IPS-11a (cell line): Measurements from ENCODE around the gene ADAM21.
"Not testable (repeated sequence)": the region's sequence is repeated elsewhere in the genome, so short reads cannot be mapped to it uniquely, and the experiment has no call there.

Source experiments
- H3K4me3 ChIP-seq: one replicate; pipeline ENCODE4 v1.5.1; 2013; ENCODE audit warnings: low read depth, low read length, control low read depth

ADAM21 gene

GRCh38 chr14:70451874-70452273 lies at the start of gene ADAM21:
Gene ADAM21 (plus strand): TSS chr14:70452174. CDS start chr14:70457500, 5,326 bp downstream.
- no peak within 1 kb of the TSS for H3K4me3 ChIP-seq

- H3K4me3 ChIP-seq: not testable (repeated sequence)
Observed at GRCh38 chr14:70403335-70403734, 48.6 kb upstream of the ADAM21 start.

DNA sequence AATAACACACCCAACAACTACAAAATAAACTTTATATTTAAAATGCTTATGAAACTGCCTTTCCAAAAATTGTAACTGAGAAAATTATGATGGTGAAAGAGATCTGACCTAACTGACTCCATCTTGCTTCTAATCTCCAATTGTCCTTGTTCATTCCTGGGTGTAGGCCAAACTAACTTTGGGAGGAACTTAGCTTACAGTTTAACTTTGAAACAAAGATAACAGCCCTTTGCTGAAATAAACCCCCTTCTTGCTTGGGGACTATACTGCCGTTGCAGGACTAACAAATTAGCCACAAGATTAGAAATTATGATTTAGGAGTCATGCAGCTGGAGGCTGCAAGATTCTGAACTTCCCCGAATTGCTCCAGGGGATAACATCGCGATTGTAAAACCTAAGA lies 45.8 kb upstream of the ADAM21 start:
- H3K4me3 ChIP-seq: not testable (repeated sequence)

- no peak overlapping the region for H3K4me3 ChIP-seq
Observed at GRCh38 chr14:70407621-70408020, 44.4 kb upstream of the ADAM21 start.

DNA sequence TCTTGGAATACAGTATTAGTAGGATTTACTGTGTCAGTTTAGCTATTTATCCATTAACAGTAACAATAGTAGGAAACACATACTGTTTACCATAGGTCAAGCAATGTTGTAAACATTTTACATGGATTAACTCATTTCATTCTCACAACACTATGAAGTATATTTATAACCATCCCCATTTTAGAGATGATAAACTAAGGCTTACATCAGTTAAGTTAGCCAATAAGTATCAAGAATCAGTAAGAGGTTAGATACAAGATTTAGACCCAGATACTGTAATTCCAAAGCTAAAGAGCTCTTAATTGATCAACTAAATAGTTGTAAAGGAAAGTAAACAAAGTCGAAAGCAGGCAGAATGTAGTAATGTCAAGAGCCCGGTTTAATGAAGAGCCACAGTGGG lies 36.2 kb upstream of the ADAM21 start:
- peak overlapping the region; percentile 97 for H3K4me3 ChIP-seq

DNA sequence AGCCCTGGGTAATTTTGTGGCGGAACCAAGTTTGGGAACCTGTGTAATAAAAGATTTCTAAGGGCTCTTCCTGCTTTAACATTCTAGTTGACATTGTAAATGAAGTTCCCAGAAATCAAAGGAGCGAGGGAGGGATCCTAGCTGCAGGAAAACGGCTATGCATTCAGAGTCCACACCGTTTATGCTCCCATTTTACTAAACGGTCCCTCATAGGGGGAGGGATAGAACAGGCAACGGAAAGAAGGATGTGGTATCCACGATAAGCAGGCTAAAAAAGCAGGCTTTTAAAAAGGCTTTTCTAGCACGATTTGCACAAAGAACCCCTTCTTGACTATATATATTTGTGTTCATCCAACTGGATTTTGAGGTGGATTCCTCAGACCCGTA lies 35.6 kb upstream of the ADAM21 start:
- peak overlapping the region; percentile 97 for H3K4me3 ChIP-seq

- peak within 1 kb of the TSS; percentile 97 for H3K4me3 ChIP-seq
Observed at GRCh38 chr14:70416725-70417349, 35.1 kb upstream of the ADAM21 start, which contains the start of gene SYNJ2BP. Gene SYNJ2BP (minus strand): TSS chr14:70417090. CDS start chr14:70416963, 127 bp downstream.

DNA sequence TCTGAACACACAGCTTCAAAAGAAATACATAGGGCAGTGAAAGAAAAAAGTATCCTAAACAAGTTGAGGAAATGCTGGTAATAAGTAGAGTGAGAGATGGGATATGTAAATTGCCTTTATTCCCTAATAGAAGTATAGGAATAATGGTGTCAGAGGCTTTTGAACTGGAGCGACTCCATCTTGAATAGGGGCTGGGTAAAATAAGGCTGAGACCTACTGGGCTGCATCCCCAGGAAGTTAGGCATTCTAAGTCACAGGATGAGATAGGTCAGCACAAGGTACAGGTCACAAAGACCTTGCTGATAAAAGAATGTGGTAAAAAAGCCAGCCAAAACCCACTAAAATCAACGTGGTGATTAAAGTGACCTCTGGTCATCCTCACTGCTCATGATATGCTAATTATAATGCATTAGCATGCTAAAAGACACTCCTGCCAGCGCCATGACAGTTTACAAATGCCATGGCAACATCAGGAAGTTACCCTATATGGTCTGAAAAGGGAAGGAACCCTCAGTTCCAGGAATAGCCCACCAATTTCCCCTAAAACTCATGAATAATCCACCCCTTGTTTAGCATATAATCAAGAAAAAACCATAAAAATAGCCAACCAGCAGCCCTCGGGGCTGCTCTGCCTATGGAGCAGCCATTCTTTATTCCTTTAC lies 32.6 kb upstream of the ADAM21 start:
- H3K4me3 ChIP-seq: not testable (repeated sequence)

DNA sequence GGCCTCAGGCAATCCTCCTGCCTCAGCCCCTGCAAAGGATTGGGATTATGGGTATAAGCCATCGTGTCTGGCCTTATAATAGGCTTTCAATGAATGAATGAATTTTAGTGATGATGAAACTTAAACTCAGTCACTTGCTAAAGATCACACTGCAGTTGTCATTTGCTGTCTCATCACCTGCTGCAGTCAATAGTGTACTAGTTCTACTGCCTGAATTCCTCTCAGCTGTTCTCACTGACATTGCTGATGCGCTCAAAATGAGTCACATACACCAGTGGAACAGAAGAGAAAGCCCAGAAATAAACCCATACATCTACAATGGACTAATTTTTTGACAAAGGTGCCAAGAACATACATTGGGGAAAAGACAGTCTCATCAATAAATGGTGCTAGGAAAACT lies 29.4 kb upstream of the ADAM21 start:
- H3K4me3 ChIP-seq: no peak overlapping the region

DNA sequence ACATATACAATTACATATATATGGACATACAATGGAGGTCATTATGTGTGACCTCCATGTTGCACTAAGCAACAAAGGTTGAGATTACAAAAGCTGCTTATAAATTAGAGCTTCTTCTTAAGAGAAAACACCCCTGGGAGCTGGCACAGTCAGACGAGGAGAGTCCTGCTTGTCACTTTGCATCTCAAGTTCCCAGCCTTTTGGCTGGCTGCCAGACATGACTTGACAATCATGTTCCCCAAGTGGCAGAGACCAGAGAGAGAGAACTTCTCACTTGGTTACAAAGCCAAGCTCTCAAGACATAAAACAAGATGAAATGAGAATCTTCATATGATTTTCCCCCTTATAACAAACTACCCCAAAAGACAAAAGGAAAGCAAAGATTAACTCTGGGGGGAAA lies 26.6 kb upstream of the ADAM21 start:
- H3K4me3 ChIP-seq: no peak overlapping the region

DNA sequence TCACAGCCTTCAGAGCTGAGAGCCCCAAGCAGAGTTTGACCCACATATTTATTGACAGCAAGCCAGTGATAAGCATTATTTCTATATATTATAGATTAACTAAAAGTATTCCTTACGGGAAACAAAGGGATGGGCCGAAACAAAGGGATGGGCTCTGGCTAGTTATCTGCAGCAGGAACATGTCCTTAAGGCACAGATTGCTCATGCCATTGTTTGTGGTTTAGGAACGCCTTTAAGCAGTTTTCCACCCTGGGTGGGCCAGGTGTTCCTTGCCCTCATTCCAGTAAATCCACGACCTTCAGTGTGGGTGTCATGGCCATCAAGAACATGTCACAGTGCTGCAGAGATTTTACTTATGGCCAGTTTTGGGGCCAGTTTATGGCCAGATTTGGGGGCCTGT lies 25.4 kb upstream of the ADAM21 start:
- H3K4me3 ChIP-seq: not testable (repeated sequence)

- H3K4me3 ChIP-seq: no peak overlapping the region
Observed at GRCh38 chr14:70436867-70437266, 15.1 kb upstream of the ADAM21 start.

DNA sequence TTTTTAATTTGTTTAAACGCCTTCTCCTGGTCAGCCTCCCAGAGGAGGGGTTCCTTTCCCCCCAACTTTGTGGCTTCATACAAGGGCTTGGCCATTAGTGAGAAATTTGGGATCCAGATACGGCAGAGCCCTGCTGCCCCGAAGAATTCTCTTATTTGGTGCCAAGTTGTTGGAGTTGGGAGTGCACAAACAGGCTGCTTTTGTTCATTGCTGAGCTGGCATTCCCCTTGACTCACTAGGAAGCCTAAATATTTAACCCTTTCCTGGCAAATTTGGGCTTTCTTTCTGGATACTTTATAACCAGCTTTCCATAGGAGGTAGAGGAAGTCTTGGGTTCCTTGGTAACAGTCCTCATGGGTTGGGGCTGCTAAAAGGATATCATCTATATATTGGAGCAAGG lies 10.3 kb upstream of the ADAM21 start:
- H3K4me3 ChIP-seq: no peak overlapping the region

GRCh38 chr14:70442750-70443149 lies 9.2 kb upstream of the ADAM21 start:
- no peak overlapping the region for H3K4me3 ChIP-seq

DNA sequence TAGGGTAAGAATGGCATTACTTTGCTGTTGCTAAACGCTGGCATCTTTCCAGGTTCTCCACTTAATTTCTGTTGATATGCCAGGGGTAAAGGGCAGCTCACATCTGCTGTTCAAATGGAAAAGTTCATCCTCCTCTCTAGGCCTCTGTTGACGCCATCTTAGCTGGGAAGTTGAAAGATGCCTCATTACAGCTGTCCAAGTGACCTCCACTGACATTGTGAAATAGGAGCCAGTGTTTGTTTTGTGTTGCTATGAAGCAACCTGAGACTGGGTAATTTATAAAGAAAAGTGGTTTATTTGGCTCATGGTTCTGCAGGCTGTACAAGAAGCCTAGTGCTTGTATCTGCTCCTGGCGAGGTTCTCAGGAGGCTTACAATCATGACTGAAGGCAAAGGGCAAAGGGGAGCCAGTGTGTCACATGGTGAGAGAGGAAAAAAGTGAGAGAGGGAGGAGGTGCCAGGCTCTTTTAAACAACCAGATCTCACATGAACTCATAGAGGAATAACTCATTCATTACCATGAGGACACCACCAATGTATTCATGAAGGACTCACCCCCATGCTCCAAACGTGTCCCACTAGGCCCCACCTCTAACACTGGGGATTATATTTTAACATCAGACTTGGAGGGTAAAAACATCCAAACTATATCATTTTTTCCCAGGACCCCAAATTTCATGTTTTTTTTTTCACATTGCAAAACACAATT lies 3.2 kb upstream of the ADAM21 start:
- no peak overlapping the region for H3K4me3 ChIP-seq

- no peak overlapping the region for H3K4me3 ChIP-seq
Observed at GRCh38 chr14:70454731-70455130, 2.8 kb downstream of the ADAM21 start.

DNA sequence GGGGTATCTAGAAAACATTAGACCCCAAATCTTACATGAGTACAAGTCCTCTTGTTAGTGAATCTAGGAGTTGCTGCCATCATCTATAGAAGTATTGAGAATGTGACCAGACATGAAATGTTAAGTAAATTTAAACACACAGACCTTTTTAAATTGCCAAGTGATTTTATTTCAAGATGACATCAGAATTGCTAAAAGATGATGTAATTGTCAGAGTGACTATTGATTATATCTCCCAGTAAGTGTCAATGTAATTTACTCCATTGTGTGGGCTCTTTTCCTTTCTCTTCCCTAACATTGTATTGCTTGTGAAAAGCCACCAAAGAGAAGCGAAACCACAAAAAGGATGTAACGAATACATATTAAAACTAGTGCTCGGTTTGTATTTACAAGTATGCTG lies 16.8 kb downstream of the ADAM21 start:
- no peak overlapping the region for H3K4me3 ChIP-seq

- H3K4me3 ChIP-seq: not testable (repeated sequence)
Observed at GRCh38 chr14:70470863-70471563, 19.0 kb downstream of the ADAM21 start.

DNA sequence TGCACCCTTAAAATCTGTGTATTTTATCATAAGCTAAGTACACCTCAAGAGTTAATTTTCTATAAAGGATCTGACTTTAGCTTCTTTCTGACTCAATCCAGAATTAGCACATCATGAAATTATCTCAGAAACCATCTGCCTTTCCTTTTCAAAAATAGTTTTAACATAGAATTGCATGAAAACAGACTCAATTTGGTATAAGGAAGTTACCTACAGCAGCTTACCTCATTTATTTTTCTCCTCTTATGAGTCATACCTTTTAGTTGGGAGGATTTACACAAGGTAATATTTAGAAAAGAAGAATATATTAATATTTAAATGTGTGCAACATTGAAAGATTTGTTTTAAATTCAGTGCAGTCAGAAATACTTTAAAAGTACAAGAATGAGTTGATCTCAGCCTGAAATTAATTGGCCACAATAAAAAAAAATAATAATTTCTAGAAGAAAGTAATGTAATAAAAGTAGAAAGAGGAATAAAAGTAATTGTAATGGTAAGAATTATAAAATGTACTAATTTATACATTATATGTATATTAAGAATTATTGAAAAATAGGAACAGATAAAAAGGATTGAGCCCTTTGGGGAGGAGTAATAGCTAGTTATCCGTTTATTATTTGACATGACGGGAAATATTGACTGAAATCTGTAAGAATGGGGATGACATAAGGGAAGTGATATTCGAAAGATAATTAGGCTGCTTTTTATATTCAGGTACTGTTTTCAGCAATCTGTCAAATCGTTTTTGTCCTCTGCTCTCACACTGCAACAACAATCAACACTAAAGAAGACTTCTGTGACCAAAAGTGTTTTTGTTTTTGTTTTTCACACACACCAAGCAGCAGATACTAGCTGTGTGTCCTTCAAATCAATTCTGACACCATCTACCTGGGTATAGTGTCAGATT lies 20.5 kb downstream of the ADAM21 start:
- no peak overlapping the region for H3K4me3 ChIP-seq

DNA sequence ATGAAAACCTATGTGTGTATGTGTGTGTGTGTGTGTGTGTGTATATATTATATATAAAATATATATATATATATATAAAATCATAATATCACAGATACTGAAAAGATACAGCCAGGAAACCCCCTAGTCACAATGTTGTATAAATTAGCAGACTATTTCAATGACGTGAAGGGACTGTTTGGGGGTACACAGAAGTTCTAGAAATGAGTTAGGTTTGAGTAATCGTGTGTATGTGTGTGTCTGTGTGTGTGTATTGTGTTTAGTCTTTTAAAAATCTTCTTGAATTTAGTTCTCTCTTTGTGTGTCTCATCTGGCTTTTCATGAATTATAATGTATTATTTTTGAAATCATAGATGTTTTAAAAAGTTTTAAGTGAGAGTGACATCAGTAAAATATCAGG lies 21.9 kb downstream of the ADAM21 start:
- no peak overlapping the region for H3K4me3 ChIP-seq

DNA sequence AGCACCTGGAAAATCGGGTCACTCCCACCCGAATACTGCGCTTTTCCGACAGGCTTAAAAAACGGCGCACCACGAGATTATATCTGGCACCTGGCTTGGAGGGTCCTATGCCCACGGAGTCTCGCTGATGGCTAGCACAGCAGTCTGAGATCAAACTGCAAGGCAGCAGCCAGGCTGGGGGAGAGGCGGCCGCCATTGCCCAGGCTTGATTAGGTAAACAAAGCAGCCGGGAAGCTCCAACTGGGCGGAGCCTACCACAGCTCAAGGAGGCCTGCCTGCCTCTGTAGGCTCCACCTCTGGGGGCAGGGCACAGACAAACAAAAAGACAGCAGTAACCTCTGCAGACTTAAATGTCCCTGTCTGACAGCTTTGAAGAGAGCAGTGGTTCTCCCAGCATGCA lies 23.5 kb downstream of the ADAM21 start:
- H3K4me3 ChIP-seq: not testable (repeated sequence)
